HEK293T (cell line): ENCODE results near the gene SEMA4D.

Experiments
- CTCF ChIA-PET: fragments of 350-600 bp; formaldehyde crosslinking; extraction: SDS; loops from one replicate; lab custom pipeline; 2021; ENCODE audit warnings: antibody characterized with exemption, inconsistent platforms; lab: Yijun Ruan, JAX
- POLR2A ChIA-PET: fragments of 350-600 bp; formaldehyde crosslinking; extraction: SDS; loops from one replicate; lab custom pipeline; 2020; ENCODE audit warnings: antibody characterized with exemption, inconsistent platforms; lab: Yijun Ruan, JAX
- DNase-seq: peaks from one replicate; pipeline ENCODE4 v3.0.0; 2012; ENCODE audit warnings: mixed read lengths; ENCODE audit errors: extremely low spot score
- ARNT ChIP-seq: fragments of 450-650 bp; IDR thresholded peaks from 2 replicates; pipeline ENCODE4 v1.6.1; 2017; ENCODE audit warnings: mild to moderate bottlenecking
- BHLHE40 ChIP-seq: fragments of 450-650 bp; IDR thresholded peaks from 2 replicates; pipeline ENCODE4 v1.6.1; 2016; ENCODE audit warnings: mild to moderate bottlenecking, moderate library complexity, borderline replicate concordance
- CTBP1 ChIP-seq: fragments of 450-650 bp; IDR thresholded peaks from 2 replicates; pipeline ENCODE4 v1.6.1; 2016; ENCODE audit warnings: borderline replicate concordance
- ELF4 ChIP-seq: fragments of 450-650 bp; IDR thresholded peaks from 2 replicates; pipeline ENCODE4 v1.6.1; 2017; ENCODE audit warnings: antibody characterized with exemption
- FOXA1 ChIP-seq: fragments of 450-650 bp; IDR thresholded peaks from 2 replicates; pipeline ENCODE4 v1.6.1; 2016; ENCODE audit warnings: mild to moderate bottlenecking
- FOXK2 ChIP-seq: fragments of 450-650 bp; IDR thresholded peaks from 2 replicates; pipeline ENCODE4 v1.6.1; 2016; ENCODE audit warnings: mild to moderate bottlenecking
- FOXM1 ChIP-seq: fragments of 450-650 bp; IDR thresholded peaks from 2 replicates; pipeline ENCODE4 v1.6.1; 2017; ENCODE audit warnings: mild to moderate bottlenecking, borderline replicate concordance
- HDGF ChIP-seq: fragments of 450-650 bp; IDR thresholded peaks from 2 replicates; pipeline ENCODE4 v1.6.1; 2017; ENCODE audit warnings: antibody characterized with exemption, borderline replicate concordance
- L3MBTL2 ChIP-seq: fragments of 450-650 bp; conservative IDR thresholded peaks from 2 replicates; pipeline ENCODE4 v1.6.1; 2016; ENCODE audit warnings: mild to moderate bottlenecking
- LEF1 ChIP-seq: fragments of 450-650 bp; IDR thresholded peaks from 2 replicates; pipeline ENCODE4 v1.6.1; 2017; ENCODE audit warnings: mild to moderate bottlenecking, borderline replicate concordance
- NFRKB ChIP-seq: fragments of 450-650 bp; IDR thresholded peaks from 2 replicates; pipeline ENCODE4 v1.6.1; 2016; ENCODE audit warnings: mild to moderate bottlenecking, moderate library complexity
- PKNOX1 ChIP-seq: fragments of 450-650 bp; IDR thresholded peaks from 2 replicates; pipeline ENCODE4 v1.6.1; 2016
- SP1 ChIP-seq: fragments of 450-650 bp; IDR thresholded peaks from 2 replicates; pipeline ENCODE4 v1.6.1; 2017
- SUZ12 ChIP-seq: fragments of 450-650 bp; IDR thresholded peaks from 2 replicates; pipeline ENCODE4 v1.6.1; 2016; ENCODE audit warnings: mild to moderate bottlenecking
- TARDBP ChIP-seq: fragments of 450-650 bp; IDR thresholded peaks from 2 replicates; pipeline ENCODE4 v1.6.1; 2016
- ZNF384 ChIP-seq: fragments of 450-650 bp; IDR thresholded peaks from 2 replicates; pipeline ENCODE4 v1.6.1; 2016

SEMA4D gene

GRCh38 chr9:89383030-89383720 lies 114.7 kb downstream of the SEMA4D start:
- CTCF ChIA-PET = no interaction called here
- no peak for DNase-seq
- POLR2A ChIA-PET = no interaction called here

GRCh38 chr9:89382026-89382986 lies 115.6 kb downstream of the SEMA4D start:
- no peak for DNase-seq
- ChIA-PET CTCF (no interaction called here), POLR2A (no interaction called here)
- TF ChIP-seq SUZ12 (no peak), LEF1 (no peak), SP1 (no peak), TARDBP (no peak), BHLHE40 (no peak), L3MBTL2 (no peak), NFRKB (no peak), ZNF384 (no peak), ARNT (no peak), PKNOX1 (no peak), FOXA1 (no peak), FOXM1 (no peak), ELF4 (no peak), CTBP1 (no peak), HDGF (no peak), FOXK2 (no peak)

More at GRCh38 chr9:89383030-89383720, 114.7 kb downstream of the SEMA4D start:
- TF ChIP-seq SP1 (no peak), SUZ12 (no peak), PKNOX1 (no peak), L3MBTL2 (no peak), ARNT (no peak), LEF1 (no peak), ZNF384 (no peak)

DNA sequence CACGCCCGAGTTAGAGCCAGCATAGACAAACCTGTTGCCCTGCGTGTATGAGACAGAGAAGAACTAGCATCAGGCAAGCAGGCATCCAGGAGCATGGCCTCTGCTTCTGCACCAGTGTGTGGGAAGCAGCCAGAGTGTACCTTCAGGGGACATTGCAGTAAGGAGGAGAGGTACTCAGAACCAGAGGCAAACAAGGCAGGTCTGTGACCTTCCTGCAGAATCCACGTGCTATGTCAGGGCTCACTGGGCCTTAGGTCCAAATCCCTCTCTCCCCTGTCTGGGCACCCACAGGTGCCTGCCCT lies 116.7 kb downstream of the SEMA4D start:
- no peak for DNase-seq
- POLR2A ChIA-PET = no interaction called here
- no peak for TF ChIP-seq ARNT
- TF ChIP-seq LEF1 = no peak
- TF ChIP-seq ELF4 = no peak
- TF ChIP-seq SP1 = no peak
- no peak for TF ChIP-seq HDGF
- TF ChIP-seq TARDBP = no peak
- TF ChIP-seq NFRKB = no peak
- TF ChIP-seq PKNOX1 = no peak
- no peak for TF ChIP-seq FOXK2
- no peak for TF ChIP-seq L3MBTL2
- TF ChIP-seq FOXA1 = no peak
- no peak for TF ChIP-seq BHLHE40
- TF ChIP-seq FOXM1 = no peak
- CTCF ChIA-PET = no interaction called here

- no peak for TF ChIP-seq FOXA1
- no peak for TF ChIP-seq FOXK2
- no peak for TF ChIP-seq ARNT
- TF ChIP-seq HDGF = no peak
- TF ChIP-seq FOXM1 = no peak
- TF ChIP-seq SP1 = no peak
- DNase-seq = no peak
- ChIA-PET POLR2A (no interaction called here), CTCF (no interaction called here)
Measured at GRCh38 chr9:89380437-89381307, 117.2 kb downstream of the SEMA4D start.

DNA sequence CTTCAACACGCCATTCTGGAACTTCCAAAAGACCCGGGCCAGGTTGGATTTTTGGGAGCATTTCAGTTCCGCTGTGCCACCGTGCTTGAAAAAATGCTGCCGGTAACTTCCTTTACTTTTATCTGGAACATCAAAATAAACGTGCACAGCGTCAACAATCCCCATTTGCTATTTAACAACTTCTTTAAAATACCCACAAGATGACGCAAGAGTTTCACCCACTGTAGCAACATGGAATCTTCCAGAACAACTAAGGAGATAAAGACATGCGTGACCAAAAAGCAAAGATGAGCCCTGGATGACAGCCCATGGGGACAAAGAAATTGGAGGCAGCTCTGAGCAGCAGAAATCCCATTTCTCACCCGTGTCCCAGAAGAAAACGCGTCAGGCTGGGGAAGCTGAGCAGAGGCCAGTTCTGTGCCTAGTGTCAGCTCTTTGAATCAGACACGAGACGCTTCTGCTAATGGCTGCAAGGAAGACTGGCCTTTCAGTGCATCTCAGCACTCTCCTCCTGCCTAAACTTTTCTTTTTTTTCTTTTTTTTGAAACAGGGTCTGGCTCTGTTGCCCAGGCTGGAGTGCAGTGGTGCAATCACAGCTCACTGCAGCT lies 118.3 kb downstream of the SEMA4D start:
- TF ChIP-seq FOXK2 = no peak
- TF ChIP-seq FOXM1 = no peak
- TF ChIP-seq ELF4 = no peak
- no peak for TF ChIP-seq HDGF
- no peak for TF ChIP-seq SUZ12
- TF ChIP-seq FOXA1 = no peak
- TF ChIP-seq LEF1 = no peak
- TF ChIP-seq SP1 = no peak
- TF ChIP-seq ARNT = no peak
- TF ChIP-seq ZNF384 = no peak
- TF ChIP-seq PKNOX1 = no peak
- TF ChIP-seq CTBP1 = no peak
- no peak for TF ChIP-seq TARDBP
- ChIA-PET POLR2A (no interaction called here), CTCF (interaction anchor here (0.7 kb wide), 1 partner anchor 54 kb away, joined by 3 read pairs; no protein-coding TSS in a partner anchor)
- DNase-seq = no peak
